Upper lobe of left lung (tissue), 6 donors: ENCODE data around the gene MS4A6E. TPM values are rescaled to one million over a fixed set of nuclear protein-coding genes. Genes with fewer than 3 reads are reported as not detected.

Source experiments
- ATAC-seq, 2 donors: fragments of 200-7000 bp; cut with Tn5 transposase; one replicate each; pipeline ENCODE4 v1.9.1; 2022; ENCODE audit warnings: mild to moderate bottlenecking in 2 of 2, moderate library complexity in 2 of 2; ENCODE audit not compliant: low FRiP score in 2 of 2
- DNase-seq, 2 donors: peaks; one replicate each; pipeline ENCODE4 v3.0.0-alpha.2; 2019 to 2020
- H3K27ac ChIP-seq, 4 donors: fragments of 200-600 bp; sonication (generic); one replicate each; pipeline ENCODE4 v1.5.1; 2016 to 2019
- H3K27me3 ChIP-seq, 4 donors: fragments of 200-600 bp; sonication (generic); one replicate each; pipeline ENCODE4 v1.5.1; 2017 to 2019
- H3K36me3 ChIP-seq, 4 donors: fragments of 200-600 bp; sonication (generic); one replicate each; pipeline ENCODE4 v1.5.1; 2016 to 2019
- H3K4me1 ChIP-seq, 4 donors: fragments of 200-600 bp; sonication (generic); one replicate each; pipeline ENCODE4 v1.5.1; 2018 to 2019
- H3K4me3 ChIP-seq, 4 donors: fragments of 200-600 bp; sonication (generic); one replicate each; pipeline ENCODE4 v1.5.1; 2017 to 2019; ENCODE audit warnings: mild to moderate bottlenecking in 2 of 4, moderate library complexity in 1 of 4
- H3K9me3 ChIP-seq, 4 donors: fragments of 200-600 bp; sonication (generic); one replicate each; pipeline ENCODE4 v1.5.1; 2018 to 2019
- EP300 ChIP-seq, 4 donors: sonication (generic); formaldehyde crosslinking; IDR thresholded peaks; one replicate each; pipeline ENCODE4 v1.5.1; 2017; ENCODE audit warnings: antibody characterized with exemption in 4 of 4, control low read depth in 2 of 4
- POLR2A ChIP-seq, 4 donors: fragments of 450-650 bp; IDR thresholded peaks; one replicate each; pipeline ENCODE4 v1.5.1; 2016 to 2017; ENCODE audit warnings: antibody characterized with exemption in 4 of 4, mild to moderate bottlenecking in 2 of 4
- POLR2AphosphoS5 ChIP-seq, 2 donors: sonication (generic); formaldehyde crosslinking; IDR thresholded peaks; one replicate each; pipeline ENCODE4 v1.5.1; 2017; ENCODE audit warnings: antibody characterized with exemption in 2 of 2
- WGBS, 2 donors: methylation state at CpG; one replicate each; pipeline ENCODE4 v1.1.5; 2017 to 2018; 5-methylcytosine and 5-hydroxymethylcytosine counted together
- total RNA-seq, 6 donors: library from RNA; depleted of rRNA in 4 of 6; stranded (reverse); fragments of >200 nt in 4 of 6; gene quantifications; one replicate each; pipeline versions ENCODE4 v1.1.0 to v1.2.1, GENCODE V29; 2016 to 2021
- TF ChIP-seq, protein P1 (sequence below), 6 experiments: fragments of 450-650 bp in 4 of 6; fragments of 200-600 bp in 2 of 6; sonication (generic) in 2 of 6; IDR thresholded peaks; one replicate each; pipeline ENCODE4 v1.5.1; 2016 to 2019; ENCODE audit warnings: antibody characterized with exemption in 6 of 6
- donor health status: DM: no; HTN: no; CAD: no; lungs with moderate emphysema.
- donor health status: DM: no; HTN: yes; CAD: no; lungs with severe emphysema.

MS4A6E gene
- total RNA-seq, 6 donors from 2014 or later: 9.4 TPM; not detected in 5

- WGBS, 2 donors: 64 to 68% methylated on average over 10 of the region's 10 CpGs
- no peaks in the 10 kb centered on the region for H3K36me3 ChIP-seq
- no peaks in the 10 kb centered on the region for H3K9me3 ChIP-seq
- no peaks in the 10 kb centered on the region for H3K27me3 ChIP-seq
- TF ChIP-seq POLR2A (IDR thresholded peaks at IDR 0.05) (no peak), POLR2AphosphoS5 (IDR thresholded peaks at IDR 0.05) (no peak), EP300 (IDR thresholded peaks at IDR 0.05) (no peak)
- TF ChIP-seq, protein P1, sequence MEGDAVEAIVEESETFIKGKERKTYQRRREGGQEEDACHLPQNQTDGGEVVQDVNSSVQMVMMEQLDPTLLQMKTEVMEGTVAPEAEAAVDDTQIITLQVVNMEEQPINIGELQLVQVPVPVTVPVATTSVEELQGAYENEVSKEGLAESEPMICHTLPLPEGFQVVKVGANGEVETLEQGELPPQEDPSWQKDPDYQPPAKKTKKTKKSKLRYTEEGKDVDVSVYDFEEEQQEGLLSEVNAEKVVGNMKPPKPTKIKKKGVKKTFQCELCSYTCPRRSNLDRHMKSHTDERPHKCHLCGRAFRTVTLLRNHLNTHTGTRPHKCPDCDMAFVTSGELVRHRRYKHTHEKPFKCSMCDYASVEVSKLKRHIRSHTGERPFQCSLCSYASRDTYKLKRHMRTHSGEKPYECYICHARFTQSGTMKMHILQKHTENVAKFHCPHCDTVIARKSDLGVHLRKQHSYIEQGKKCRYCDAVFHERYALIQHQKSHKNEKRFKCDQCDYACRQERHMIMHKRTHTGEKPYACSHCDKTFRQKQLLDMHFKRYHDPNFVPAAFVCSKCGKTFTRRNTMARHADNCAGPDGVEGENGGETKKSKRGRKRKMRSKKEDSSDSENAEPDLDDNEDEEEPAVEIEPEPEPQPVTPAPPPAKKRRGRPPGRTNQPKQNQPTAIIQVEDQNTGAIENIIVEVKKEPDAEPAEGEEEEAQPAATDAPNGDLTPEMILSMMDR (IDR thresholded peaks at IDR 0.05): peak; percentile 26 to 57 (median 48)
- no peak overlapping the region for H3K4me3 ChIP-seq
- DNase-seq (no peak), ATAC-seq (no peak)
- no peak overlapping the region for H3K27ac ChIP-seq
- no peaks in the 10 kb centered on the region for H3K4me1 ChIP-seq
Observed at GRCh38 chr11:60343094-60343704, 16.1 kb downstream of the MS4A6E start.

- DNase-seq (no peak), ATAC-seq (no peak)
- no peaks in the 10 kb centered on the region for H3K27me3 ChIP-seq
- H3K27ac ChIP-seq: no peak overlapping the region
- no peaks in the 10 kb centered on the region for H3K9me3 ChIP-seq
- TF ChIP-seq POLR2AphosphoS5 (IDR thresholded peaks at IDR 0.05) (no peak), POLR2A (IDR thresholded peaks at IDR 0.05) (no peak), EP300 (IDR thresholded peaks at IDR 0.05) (no peak)
- TF ChIP-seq, protein P1 (IDR thresholded peaks at IDR 0.05): no peak
- no peak overlapping the region for H3K4me3 ChIP-seq
- H3K4me1 ChIP-seq: no peaks in the 10 kb centered on the region
- 95 to 100% methylated on average over 2 of the region's 2 CpGs for WGBS, 2 donors
- no peaks in the 10 kb centered on the region for H3K36me3 ChIP-seq
Observed at GRCh38 chr11:60344146-60344545, 17.1 kb downstream of the MS4A6E start.

DNA sequence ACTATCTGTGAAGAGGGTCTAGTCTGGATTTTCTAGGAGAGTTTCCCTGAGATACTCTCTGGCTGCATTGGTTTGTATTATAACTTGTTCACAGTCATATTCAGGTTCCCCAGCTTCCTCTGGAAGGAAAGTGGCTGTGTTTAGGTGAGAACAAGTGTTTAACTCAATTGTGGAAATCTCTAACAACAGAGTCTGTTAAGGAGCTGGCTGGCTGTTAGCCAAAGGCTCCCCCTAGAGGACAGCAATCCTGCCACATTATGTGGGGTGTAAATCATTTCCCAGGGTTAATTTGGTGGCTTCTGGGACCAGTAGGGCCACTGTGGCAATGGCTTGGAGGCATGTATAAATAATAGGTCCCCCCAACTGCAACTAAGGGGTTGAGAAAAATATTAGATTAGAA lies 18.4 kb downstream of the MS4A6E start:
- Histone ChIP-seq H3K4me3 (no peak overlapping the region), H3K27me3 (no peaks in the 10 kb centered on the region), H3K9me3 (no peaks in the 10 kb centered on the region), H3K27ac (no peak overlapping the region), H3K4me1 (no peaks in the 10 kb centered on the region), H3K36me3 (no peaks in the 10 kb centered on the region)
- TF ChIP-seq POLR2AphosphoS5 (IDR thresholded peaks at IDR 0.05): no peak
- TF ChIP-seq POLR2A (IDR thresholded peaks at IDR 0.05): no peak
- TF ChIP-seq EP300 (IDR thresholded peaks at IDR 0.05): no peak
- TF ChIP-seq, protein P1 (IDR thresholded peaks at IDR 0.05): peak in 3 of 6 experiments; percentile 7 to 26 (median 16)
- DNase-seq (peak in 1 of 2 donors; percentile 45), ATAC-seq (peak in 1 of 2 donors; percentile 45)

DNA sequence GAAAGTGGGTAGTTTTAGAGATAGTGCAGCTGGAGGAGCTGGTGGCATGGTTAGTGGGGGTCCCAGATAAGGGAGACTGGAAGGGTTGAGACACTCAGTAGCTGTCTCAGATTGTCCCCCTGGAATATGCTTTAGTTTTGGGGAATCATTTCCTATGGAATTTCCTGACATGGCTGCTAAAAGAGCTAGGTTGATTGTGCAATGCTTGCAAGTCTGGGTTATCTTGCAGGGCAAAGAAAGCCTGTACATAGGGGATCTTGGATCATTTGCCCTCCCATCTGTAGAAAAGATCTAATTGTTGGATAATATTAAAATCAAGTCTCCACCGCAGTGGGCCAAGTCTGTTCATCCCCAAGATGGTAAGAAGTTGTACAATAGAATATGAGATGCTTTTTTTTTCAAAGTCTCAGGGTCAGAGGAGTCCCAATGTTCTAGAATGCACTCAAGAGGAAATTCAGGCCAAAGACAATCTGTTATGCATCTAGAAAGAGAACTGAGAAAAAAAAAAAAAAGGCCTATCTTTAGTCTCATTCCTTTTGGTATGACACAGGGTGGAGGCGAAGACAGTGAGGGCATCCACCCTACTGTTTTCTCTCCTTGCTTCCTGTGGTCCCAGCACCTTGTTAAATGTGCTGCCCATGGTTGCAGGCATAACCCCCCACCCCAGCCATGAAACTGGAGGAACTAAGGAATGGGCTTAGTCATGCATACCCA lies 20.2 kb downstream of the MS4A6E start:
- Histone ChIP-seq H3K9me3 (no peaks in the 10 kb centered on the region), H3K36me3 (no peaks in the 10 kb centered on the region), H3K27me3 (no peaks in the 10 kb centered on the region), H3K27ac (no peak overlapping the region), H3K4me3 (no peak overlapping the region), H3K4me1 (no peaks in the 10 kb centered on the region)
- 93 to 96% methylated on average over 2 of the region's 2 CpGs for WGBS, 2 donors
- TF ChIP-seq POLR2A (IDR thresholded peaks at IDR 0.05): no peak
- TF ChIP-seq, protein P1 (IDR thresholded peaks at IDR 0.05): no peak
- no peak for TF ChIP-seq POLR2AphosphoS5 (IDR thresholded peaks at IDR 0.05)
- no peak for TF ChIP-seq EP300 (IDR thresholded peaks at IDR 0.05)
- DNase-seq (no peak), ATAC-seq (no peak)
